GM23338 (cell line): ENCODE data around the gene TTC21B. TPM values are rescaled to one million over a fixed set of nuclear protein-coding genes. Genes with fewer than 3 reads are reported as not detected.

Experiments
- CREB1 ChIP-seq: fragments of 250-450 bp; sonication (Bioruptor Pico); IDR thresholded peaks from 2 replicates; pipeline ENCODE4 v1.5.0; 2020; ENCODE audit warnings: low read depth, mild to moderate bottlenecking, moderate library complexity
- EZH2 ChIP-seq: fragments of 200-600 bp; sonication (generic); IDR thresholded peaks from one replicate; pipeline ENCODE4 v1.8.0; 2017; ENCODE audit warnings: antibody characterized with exemption, mild to moderate bottlenecking, low read depth; ENCODE audit not compliant: unreplicated experiment
- EZH2phosphoT487 ChIP-seq: fragments of 200-600 bp; sonication (generic); IDR thresholded peaks from one replicate; pipeline ENCODE4 v1.8.1; 2018; ENCODE audit warnings: antibody characterized with exemption; ENCODE audit not compliant: unreplicated experiment
- JUNB ChIP-seq: IDR thresholded peaks from one replicate; pipeline ENCODE4 v1.6.1; 2016; ENCODE audit warnings: antibody characterized with exemption; ENCODE audit not compliant: unreplicated experiment
- POLR2AphosphoS5 ChIP-seq: IDR thresholded peaks from 2 replicates; pipeline ENCODE4 v1.6.1; 2016; ENCODE audit warnings: antibody characterized with exemption, low read depth
- polyA plus RNA-seq: library from polyadenylated mRNA; unstranded; fragments of >200 nt; fragmentation: Nextera tagmentation; extraction: Ambion mirVana; gene quantifications from 2 replicates; pipeline ENCODE4 v1.2.1, GENCODE V29; 2016
- total RNA-seq: library from RNA; depleted of rRNA; stranded (reverse); fragments of >200 nt; shearing (Covaris generic); gene quantifications from 2 replicates; pipeline ENCODE4 v1.2.3, GENCODE V29; 2014
- TF ChIP-seq, protein P1 (sequence below): fragments of 250-450 bp; sonication (Bioruptor Pico); IDR thresholded peaks from 2 replicates; pipeline ENCODE4 v1.5.0; 2020; ENCODE audit warnings: mild to moderate bottlenecking, moderate library complexity
- TF ChIP-seq, protein P2 (sequence below), 2 experiments: fragments of 200-600 bp in 1 of 2; sonication (generic) in 1 of 2; conservative IDR thresholded peaks; 2 replicates each; pipeline versions ENCODE4 v1.5.1 to v1.6.1; 2016 to 2017; ENCODE audit warnings: antibody characterized with exemption in 2 of 2, low read depth in 2 of 2, mild to moderate bottlenecking in 2 of 2, moderate library complexity in 1 of 2
- TF ChIP-seq, protein P3 (sequence below): IDR thresholded peaks from 2 replicates; pipeline ENCODE4 v1.6.1; 2016; ENCODE audit warnings: antibody characterized with exemption

TTC21B gene
- total and polyA plus RNA-seq, 2 experiments from 2014 or later = 10.1 to 32.8 TPM

DNA sequence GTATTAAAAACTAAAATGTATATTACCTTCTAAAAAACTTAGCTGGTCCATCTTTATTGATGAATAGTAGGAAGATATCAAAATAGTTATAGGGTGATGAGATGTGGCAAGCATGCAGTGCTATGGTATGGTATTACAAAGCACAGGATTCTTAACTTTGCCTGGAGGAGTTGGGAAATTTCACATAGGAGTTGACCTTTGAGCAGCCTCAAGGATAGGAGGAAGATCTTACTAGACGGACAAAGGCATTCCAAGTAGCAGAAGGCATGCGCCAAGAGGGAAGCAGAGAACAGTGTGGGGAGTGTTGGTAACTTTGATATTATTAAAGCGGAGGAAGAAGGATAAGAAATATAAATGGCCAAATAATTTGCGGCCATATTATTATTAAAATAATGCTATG, 60.0 kb downstream of the TTC21B start (continued):
- TF ChIP-seq, protein P1, sequence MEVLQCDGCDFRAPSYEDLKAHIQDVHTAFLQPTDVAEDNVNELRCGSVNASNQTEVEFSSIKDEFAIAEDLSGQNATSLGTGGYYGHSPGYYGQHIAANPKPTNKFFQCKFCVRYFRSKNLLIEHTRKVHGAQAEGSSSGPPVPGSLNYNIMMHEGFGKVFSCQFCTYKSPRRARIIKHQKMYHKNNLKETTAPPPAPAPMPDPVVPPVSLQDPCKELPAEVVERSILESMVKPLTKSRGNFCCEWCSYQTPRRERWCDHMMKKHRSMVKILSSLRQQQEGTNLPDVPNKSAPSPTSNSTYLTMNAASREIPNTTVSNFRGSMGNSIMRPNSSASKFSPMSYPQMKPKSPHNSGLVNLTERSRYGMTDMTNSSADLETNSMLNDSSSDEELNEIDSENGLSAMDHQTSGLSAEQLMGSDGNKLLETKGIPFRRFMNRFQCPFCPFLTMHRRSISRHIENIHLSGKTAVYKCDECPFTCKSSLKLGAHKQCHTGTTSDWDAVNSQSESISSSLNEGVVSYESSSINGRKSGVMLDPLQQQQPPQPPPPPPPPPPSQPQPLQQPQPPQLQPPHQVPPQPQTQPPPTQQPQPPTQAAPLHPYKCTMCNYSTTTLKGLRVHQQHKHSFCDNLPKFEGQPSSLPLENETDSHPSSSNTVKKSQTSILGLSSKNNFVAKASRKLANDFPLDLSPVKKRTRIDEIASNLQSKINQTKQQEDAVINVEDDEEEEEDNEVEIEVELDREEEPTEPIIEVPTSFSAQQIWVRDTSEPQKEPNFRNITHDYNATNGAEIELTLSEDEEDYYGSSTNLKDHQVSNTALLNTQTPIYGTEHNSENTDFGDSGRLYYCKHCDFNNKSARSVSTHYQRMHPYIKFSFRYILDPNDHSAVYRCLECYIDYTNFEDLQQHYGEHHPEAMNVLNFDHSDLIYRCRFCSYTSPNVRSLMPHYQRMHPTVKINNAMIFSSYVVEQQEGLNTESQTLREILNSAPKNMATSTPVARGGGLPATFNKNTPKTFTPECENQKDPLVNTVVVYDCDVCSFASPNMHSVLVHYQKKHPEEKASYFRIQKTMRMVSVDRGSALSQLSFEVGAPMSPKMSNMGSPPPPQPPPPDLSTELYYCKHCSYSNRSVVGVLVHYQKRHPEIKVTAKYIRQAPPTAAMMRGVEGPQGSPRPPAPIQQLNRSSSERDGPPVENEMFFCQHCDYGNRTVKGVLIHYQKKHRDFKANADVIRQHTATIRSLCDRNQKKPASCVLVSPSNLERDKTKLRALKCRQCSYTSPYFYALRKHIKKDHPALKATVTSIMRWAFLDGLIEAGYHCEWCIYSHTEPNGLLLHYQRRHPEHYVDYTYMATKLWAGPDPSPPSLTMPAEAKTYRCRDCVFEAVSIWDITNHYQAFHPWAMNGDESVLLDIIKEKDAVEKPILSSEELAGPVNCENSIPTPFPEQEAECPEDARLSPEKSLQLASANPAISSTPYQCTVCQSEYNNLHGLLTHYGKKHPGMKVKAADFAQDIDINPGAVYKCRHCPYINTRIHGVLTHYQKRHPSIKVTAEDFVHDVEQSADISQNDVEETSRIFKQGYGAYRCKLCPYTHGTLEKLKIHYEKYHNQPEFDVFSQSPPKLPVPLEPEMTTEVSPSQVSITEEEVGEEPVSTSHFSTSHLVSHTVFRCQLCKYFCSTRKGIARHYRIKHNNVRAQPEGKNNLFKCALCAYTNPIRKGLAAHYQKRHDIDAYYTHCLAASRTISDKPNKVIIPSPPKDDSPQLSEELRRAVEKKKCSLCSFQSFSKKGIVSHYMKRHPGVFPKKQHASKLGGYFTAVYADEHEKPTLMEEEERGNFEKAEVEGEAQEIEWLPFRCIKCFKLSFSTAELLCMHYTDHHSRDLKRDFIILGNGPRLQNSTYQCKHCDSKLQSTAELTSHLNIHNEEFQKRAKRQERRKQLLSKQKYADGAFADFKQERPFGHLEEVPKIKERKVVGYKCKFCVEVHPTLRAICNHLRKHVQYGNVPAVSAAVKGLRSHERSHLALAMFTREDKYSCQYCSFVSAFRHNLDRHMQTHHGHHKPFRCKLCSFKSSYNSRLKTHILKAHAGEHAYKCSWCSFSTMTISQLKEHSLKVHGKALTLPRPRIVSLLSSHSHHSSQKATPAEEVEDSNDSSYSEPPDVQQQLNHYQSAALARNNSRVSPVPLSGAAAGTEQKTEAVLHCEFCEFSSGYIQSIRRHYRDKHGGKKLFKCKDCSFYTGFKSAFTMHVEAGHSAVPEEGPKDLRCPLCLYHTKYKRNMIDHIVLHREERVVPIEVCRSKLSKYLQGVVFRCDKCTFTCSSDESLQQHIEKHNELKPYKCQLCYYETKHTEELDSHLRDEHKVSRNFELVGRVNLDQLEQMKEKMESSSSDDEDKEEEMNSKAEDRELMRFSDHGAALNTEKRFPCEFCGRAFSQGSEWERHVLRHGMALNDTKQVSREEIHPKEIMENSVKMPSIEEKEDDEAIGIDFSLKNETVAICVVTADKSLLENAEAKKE = no peak
- TF ChIP-seq JUNB (no peak), EZH2 (no peak), POLR2AphosphoS5 (no peak), CREB1 (CRISPR knock-in tag) (no peak), EZH2phosphoT487 (no peak)
- TF ChIP-seq, protein P2, sequence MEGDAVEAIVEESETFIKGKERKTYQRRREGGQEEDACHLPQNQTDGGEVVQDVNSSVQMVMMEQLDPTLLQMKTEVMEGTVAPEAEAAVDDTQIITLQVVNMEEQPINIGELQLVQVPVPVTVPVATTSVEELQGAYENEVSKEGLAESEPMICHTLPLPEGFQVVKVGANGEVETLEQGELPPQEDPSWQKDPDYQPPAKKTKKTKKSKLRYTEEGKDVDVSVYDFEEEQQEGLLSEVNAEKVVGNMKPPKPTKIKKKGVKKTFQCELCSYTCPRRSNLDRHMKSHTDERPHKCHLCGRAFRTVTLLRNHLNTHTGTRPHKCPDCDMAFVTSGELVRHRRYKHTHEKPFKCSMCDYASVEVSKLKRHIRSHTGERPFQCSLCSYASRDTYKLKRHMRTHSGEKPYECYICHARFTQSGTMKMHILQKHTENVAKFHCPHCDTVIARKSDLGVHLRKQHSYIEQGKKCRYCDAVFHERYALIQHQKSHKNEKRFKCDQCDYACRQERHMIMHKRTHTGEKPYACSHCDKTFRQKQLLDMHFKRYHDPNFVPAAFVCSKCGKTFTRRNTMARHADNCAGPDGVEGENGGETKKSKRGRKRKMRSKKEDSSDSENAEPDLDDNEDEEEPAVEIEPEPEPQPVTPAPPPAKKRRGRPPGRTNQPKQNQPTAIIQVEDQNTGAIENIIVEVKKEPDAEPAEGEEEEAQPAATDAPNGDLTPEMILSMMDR (conservative IDR thresholded peaks at IDR 0.05; ENCODE audit: low read depth in 2 of 2) = no peak
- TF ChIP-seq, protein P3, sequence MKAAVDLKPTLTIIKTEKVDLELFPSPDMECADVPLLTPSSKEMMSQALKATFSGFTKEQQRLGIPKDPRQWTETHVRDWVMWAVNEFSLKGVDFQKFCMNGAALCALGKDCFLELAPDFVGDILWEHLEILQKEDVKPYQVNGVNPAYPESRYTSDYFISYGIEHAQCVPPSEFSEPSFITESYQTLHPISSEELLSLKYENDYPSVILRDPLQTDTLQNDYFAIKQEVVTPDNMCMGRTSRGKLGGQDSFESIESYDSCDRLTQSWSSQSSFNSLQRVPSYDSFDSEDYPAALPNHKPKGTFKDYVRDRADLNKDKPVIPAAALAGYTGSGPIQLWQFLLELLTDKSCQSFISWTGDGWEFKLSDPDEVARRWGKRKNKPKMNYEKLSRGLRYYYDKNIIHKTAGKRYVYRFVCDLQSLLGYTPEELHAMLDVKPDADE = no peak
